Liver (tissue), 3 donors: ENCODE measurements around the gene USP48.

Experiments
- ATF3 ChIP-seq: IDR thresholded peaks from 2 replicates; pipeline ENCODE4 v1.6.1; 2016; ENCODE audit warnings: antibody characterized with exemption
- EGR1 ChIP-seq, 2 donors: IDR thresholded peaks; 2 replicates each; pipeline ENCODE4 v1.6.1; 2016 to 2018; ENCODE audit warnings: antibody characterized with exemption in 2 of 2, low read depth in 2 of 2
- GABPA ChIP-seq, 2 donors: IDR thresholded peaks in 1 of 2; conservative IDR thresholded peaks in 1 of 2; 2 replicates each; pipeline ENCODE4 v1.6.1; 2016; ENCODE audit warnings: antibody characterized with exemption in 2 of 2, mild to moderate bottlenecking in 1 of 2, moderate library complexity in 1 of 2
- HNF4G ChIP-seq: IDR thresholded peaks from 2 replicates; pipeline ENCODE4 v1.6.1; 2016; ENCODE audit warnings: antibody characterized with exemption
- JUND ChIP-seq, 2 donors: IDR thresholded peaks; 2 replicates each; pipeline ENCODE4 v1.6.1; 2016; ENCODE audit warnings: antibody characterized with exemption in 2 of 2
- MAX ChIP-seq: IDR thresholded peaks from 2 replicates; pipeline ENCODE4 v1.6.1; 2016; ENCODE audit warnings: antibody characterized with exemption
- NR2F2 ChIP-seq: IDR thresholded peaks from 2 replicates; pipeline ENCODE4 v1.6.1; 2016; ENCODE audit warnings: antibody characterized with exemption
- RAD21 ChIP-seq, 2 donors: IDR thresholded peaks; 2 replicates each; pipeline ENCODE4 v1.6.1; 2016; ENCODE audit warnings: antibody characterized with exemption in 2 of 2, mild to moderate bottlenecking in 2 of 2
- REST ChIP-seq: IDR thresholded peaks from 2 replicates; pipeline ENCODE4 v1.6.1; 2016; ENCODE audit warnings: antibody characterized with exemption, mild to moderate bottlenecking
- RXRA ChIP-seq, 2 donors: IDR thresholded peaks; 2 replicates each; pipeline ENCODE4 v1.6.1; 2017 to 2018; ENCODE audit warnings: antibody characterized with exemption in 2 of 2, mild to moderate bottlenecking in 1 of 2
- SP1 ChIP-seq: IDR thresholded peaks from 2 replicates; pipeline ENCODE4 v1.6.1; 2018; ENCODE audit warnings: antibody characterized with exemption, mild to moderate bottlenecking
- TAF1 ChIP-seq: conservative IDR thresholded peaks from 2 replicates; pipeline ENCODE4 v1.6.1; 2016; ENCODE audit warnings: antibody characterized with exemption, mild to moderate bottlenecking
- YY1 ChIP-seq: IDR thresholded peaks from 2 replicates; pipeline ENCODE4 v1.6.1; 2016; ENCODE audit warnings: antibody characterized with exemption, mild to moderate bottlenecking
- TF ChIP-seq, protein P1 (sequence below): fragments of 150-350 bp; IDR thresholded peaks from 2 replicates; pipeline ENCODE4 v1.5.1; 2017; ENCODE audit warnings: improper control_type of control experiment, low read depth, low read length; ENCODE audit not compliant: missing input control
- donor health status: healthy.
- donor health status: healthy.

- TF ChIP-seq, protein P1, sequence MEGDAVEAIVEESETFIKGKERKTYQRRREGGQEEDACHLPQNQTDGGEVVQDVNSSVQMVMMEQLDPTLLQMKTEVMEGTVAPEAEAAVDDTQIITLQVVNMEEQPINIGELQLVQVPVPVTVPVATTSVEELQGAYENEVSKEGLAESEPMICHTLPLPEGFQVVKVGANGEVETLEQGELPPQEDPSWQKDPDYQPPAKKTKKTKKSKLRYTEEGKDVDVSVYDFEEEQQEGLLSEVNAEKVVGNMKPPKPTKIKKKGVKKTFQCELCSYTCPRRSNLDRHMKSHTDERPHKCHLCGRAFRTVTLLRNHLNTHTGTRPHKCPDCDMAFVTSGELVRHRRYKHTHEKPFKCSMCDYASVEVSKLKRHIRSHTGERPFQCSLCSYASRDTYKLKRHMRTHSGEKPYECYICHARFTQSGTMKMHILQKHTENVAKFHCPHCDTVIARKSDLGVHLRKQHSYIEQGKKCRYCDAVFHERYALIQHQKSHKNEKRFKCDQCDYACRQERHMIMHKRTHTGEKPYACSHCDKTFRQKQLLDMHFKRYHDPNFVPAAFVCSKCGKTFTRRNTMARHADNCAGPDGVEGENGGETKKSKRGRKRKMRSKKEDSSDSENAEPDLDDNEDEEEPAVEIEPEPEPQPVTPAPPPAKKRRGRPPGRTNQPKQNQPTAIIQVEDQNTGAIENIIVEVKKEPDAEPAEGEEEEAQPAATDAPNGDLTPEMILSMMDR: no peak
- no peak for TF ChIP-seq MAX
- no peak for TF ChIP-seq RAD21 (IDR thresholded peaks at IDR 0.05)
- no peak for TF ChIP-seq HNF4G
- TF ChIP-seq GABPA (IDR thresholded peaks at IDR 0.05 in 1 of 2, conservative IDR thresholded peaks at IDR 0.05 in 1 of 2): no peak
- no peak for TF ChIP-seq REST
- no peak for TF ChIP-seq ATF3
- peak; percentile 16 for TF ChIP-seq SP1
- TF ChIP-seq EGR1 (IDR thresholded peaks at IDR 0.05; ENCODE audit: low read depth in 2 of 2): no peak
- TF ChIP-seq YY1: no peak
- no peak for TF ChIP-seq TAF1
- peak in 1 of 2 donors; percentile 74 for TF ChIP-seq RXRA (IDR thresholded peaks at IDR 0.05)
- no peak for TF ChIP-seq JUND (IDR thresholded peaks at IDR 0.05)
- no peak for TF ChIP-seq NR2F2
Observed at GRCh38 chr1:21641967-21642739, 140.8 kb downstream of the USP48 start.
